Calu3 (cell line): ENCODE results near the gene PGAP3. TPM values are rescaled to one million over a fixed set of nuclear protein-coding genes. Genes with fewer than 3 reads are reported as not detected.

Experiments
- BruUV-seq: library from RNA; stranded (reverse); fragments of 400-500 nt; replicated peaks from 2 replicates; lab custom pipeline; 2021; lab: Mats Ljungman, UMichigan
- CTCF ChIA-PET: fragments of 300-600 bp; sonication (Branson Sonifier 250); formaldehyde crosslinking; loops from one replicate; lab custom pipeline; 2022; ENCODE audit warnings: antibody characterized with exemption; lab: Charles Lee
- DNase-seq: peaks from one replicate; pipeline ENCODE4 v3.0.0; 2022
- H3K27ac Mint-ChIP-seq: one replicate; pipeline ENCODE4 v1.8.0; 2022; ENCODE audit warnings: mixed read lengths; ENCODE audit not compliant: unreplicated experiment
- H3K27me3 Mint-ChIP-seq: one replicate; pipeline ENCODE4 v1.8.0; 2022; ENCODE audit warnings: mixed read lengths; ENCODE audit not compliant: unreplicated experiment
- H3K36me3 Mint-ChIP-seq: one replicate; pipeline ENCODE4 v1.8.0; 2022; ENCODE audit warnings: mild to moderate bottlenecking, moderate library complexity, mixed read lengths; ENCODE audit not compliant: insufficient read depth, unreplicated experiment
- H3K4me1 Mint-ChIP-seq: one replicate; pipeline ENCODE4 v1.8.0; 2022; ENCODE audit warnings: mild to moderate bottlenecking, low read depth, mixed read lengths; ENCODE audit not compliant: unreplicated experiment
- H3K4me3 Mint-ChIP-seq: one replicate; pipeline ENCODE4 v1.8.0; 2022; ENCODE audit warnings: mild to moderate bottlenecking, low read depth, moderate library complexity, mixed read lengths; ENCODE audit not compliant: unreplicated experiment
- H3K9me3 Mint-ChIP-seq: one replicate; pipeline ENCODE4 v1.8.0; 2022; ENCODE audit warnings: low read depth, mixed read lengths; ENCODE audit not compliant: unreplicated experiment
- intact Hi-C: fragments of 100-400 bp; cut with micrococcal nuclease; formaldehyde crosslinking; loops from one replicate; pipeline ENCODE4 v1.10.0; 2022; ENCODE audit not compliant: unreplicated experiment
- total RNA-seq: library from RNA; stranded (reverse); gene quantifications from 2 replicates; pipeline ENCODE4 v1.2.3, GENCODE V29; 2022
- TF ChIP-seq, protein P1 (sequence below): fragments of 200-600 bp; IDR thresholded peaks from one replicate; pipeline ENCODE4 v1.8.0; 2022; ENCODE audit warnings: antibody characterized with exemption; ENCODE audit not compliant: unreplicated experiment

The PGAP3 gene
- total RNA-seq, 1 experiment from 2014 or later, result 1,186 TPM

DNA sequence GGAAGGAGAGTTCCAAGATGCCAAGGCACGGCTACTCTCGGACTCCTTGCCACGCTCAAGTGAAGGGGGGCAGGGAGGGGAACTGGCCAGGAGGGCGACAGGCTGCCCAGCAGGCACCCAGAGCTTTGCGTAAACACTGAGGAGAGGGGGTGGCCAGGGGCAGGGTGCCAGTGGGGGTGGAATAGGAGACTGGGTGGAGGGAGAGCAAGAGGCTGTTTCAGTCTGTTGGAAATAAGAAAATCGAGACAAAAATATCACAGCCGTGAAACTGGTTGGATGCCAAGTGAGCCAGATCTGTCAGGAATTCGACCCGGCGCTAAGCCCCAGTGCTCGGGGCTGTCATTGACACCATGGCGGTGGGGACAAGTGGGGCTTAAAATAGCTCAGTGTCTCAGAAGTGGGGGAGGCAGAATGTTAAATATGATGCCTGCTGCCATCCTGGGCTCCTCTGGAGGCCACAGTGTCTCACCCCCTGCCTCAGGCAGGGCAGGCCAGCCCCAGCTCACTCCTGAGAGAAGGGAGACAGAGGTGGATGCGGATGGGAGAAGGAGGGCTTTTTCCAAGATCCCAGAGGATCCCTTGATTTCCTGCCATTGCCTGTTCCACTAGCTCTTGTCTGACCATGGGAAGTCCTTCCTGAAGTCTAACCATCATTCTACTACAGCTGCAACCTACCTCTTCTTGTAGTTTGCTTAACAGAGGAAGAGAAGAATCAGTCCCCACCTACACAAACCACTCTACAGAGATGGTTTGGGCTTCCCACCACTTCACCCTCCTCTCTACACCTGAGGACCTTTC lies 10.1 kb downstream of the PGAP3 start:
- TF ChIP-seq, protein P1, sequence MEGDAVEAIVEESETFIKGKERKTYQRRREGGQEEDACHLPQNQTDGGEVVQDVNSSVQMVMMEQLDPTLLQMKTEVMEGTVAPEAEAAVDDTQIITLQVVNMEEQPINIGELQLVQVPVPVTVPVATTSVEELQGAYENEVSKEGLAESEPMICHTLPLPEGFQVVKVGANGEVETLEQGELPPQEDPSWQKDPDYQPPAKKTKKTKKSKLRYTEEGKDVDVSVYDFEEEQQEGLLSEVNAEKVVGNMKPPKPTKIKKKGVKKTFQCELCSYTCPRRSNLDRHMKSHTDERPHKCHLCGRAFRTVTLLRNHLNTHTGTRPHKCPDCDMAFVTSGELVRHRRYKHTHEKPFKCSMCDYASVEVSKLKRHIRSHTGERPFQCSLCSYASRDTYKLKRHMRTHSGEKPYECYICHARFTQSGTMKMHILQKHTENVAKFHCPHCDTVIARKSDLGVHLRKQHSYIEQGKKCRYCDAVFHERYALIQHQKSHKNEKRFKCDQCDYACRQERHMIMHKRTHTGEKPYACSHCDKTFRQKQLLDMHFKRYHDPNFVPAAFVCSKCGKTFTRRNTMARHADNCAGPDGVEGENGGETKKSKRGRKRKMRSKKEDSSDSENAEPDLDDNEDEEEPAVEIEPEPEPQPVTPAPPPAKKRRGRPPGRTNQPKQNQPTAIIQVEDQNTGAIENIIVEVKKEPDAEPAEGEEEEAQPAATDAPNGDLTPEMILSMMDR, result no peak
- CTCF ChIA-PET, result interaction anchor here (0.6 to 161.2 kb wide), 30 partner anchors 37 to 1001 kb away, joined by 3 to 42089 read pairs (median 5); partner anchors contain the start of genes ERBB2, GRB7, GSDMA and GSDMB
- peak overlapping the region; percentile 27 for H3K27ac Mint-ChIP-seq
- intact Hi-C loops, result no loop called here
- H3K4me1 Mint-ChIP-seq, result peaks cover 79% of the 10 kb centered on the region
- peaks cover 65% of the 10 kb centered on the region for H3K36me3 Mint-ChIP-seq
- BruUV-seq, result no TSS peak
- H3K27me3 Mint-ChIP-seq, result no peaks in the 10 kb centered on the region
- H3K9me3 Mint-ChIP-seq, result no peaks in the 10 kb centered on the region
- peak; percentile 93 for DNase-seq
- H3K4me3 Mint-ChIP-seq, result peak overlapping the region; percentile 6

- intact Hi-C loops, result no loop called here
- Mint-ChIP-seq H3K27ac (peak overlapping the region; percentile 27), H3K4me3 (peak overlapping the region; percentile 1), H3K9me3 (no peaks in the 10 kb centered on the region), H3K27me3 (no peaks in the 10 kb centered on the region), H3K4me1 (peaks cover 85% of the 10 kb centered on the region), H3K36me3 (peaks cover 72% of the 10 kb centered on the region)
- peak; percentile 82 for DNase-seq
- BruUV-seq, result no TSS peak
- TF ChIP-seq, protein P1, result no peak
- CTCF ChIA-PET, result interaction anchor here (0.8 to 161.2 kb wide), 24 partner anchors 38 to 788 kb away, joined by 3 to 42089 read pairs (median 9); partner anchors contain the start of genes ERBB2, GRB7, GSDMA and GSDMB
Observed at GRCh38 chr17:39677072-39677471, 10.8 kb downstream of the PGAP3 start.

- Mint-ChIP-seq H3K4me3 (peak overlapping the region; percentile 3), H3K27me3 (peaks cover 6% of the 10 kb centered on the region), H3K36me3 (peaks cover 78% of the 10 kb centered on the region), H3K9me3 (no peaks in the 10 kb centered on the region), H3K4me1 (peaks cover 91% of the 10 kb centered on the region), H3K27ac (peak overlapping the region; percentile 62)
- peak; percentile 100 for DNase-seq
- CTCF ChIA-PET, result interaction anchor here (0.6 to 161.2 kb wide), 47 partner anchors 39 to 1324 kb away, joined by 3 to 42089 read pairs (median 7); partner anchors contain the start of genes ERBB2, GRB7, GSDMA and GSDMB
- intact Hi-C loops, result loop anchor here (1.0 kb wide), 8 partner anchors 8 to 283 kb away; partner anchors contain the start of genes MIEN1 and PNMT
- TF ChIP-seq, protein P1, result no peak
- BruUV-seq, result TSS peak; percentile 20
Observed at GRCh38 chr17:39676198-39676819, 11.5 kb downstream of the PGAP3 start.

GRCh38 chr17:39675390-39676082 lies 12.3 kb downstream of the PGAP3 start:
- intact Hi-C loops, result loop anchor here (1.0 kb wide), 8 partner anchors 7 to 284 kb away; partner anchors contain the start of genes MIEN1 and PNMT
- DNase-seq, result peak; percentile 96
- H3K4me1 Mint-ChIP-seq, result peaks cover 88% of the 10 kb centered on the region
- peaks cover 82% of the 10 kb centered on the region for H3K36me3 Mint-ChIP-seq
- BruUV-seq, result TSS peak; percentile 80
- no peaks in the 10 kb centered on the region for H3K9me3 Mint-ChIP-seq
- H3K27ac Mint-ChIP-seq, result peak overlapping the region; percentile 62
- CTCF ChIA-PET, result interaction anchor here (0.6 to 161.2 kb wide), 63 partner anchors 39 to 1324 kb away, joined by 3 to 42089 read pairs (median 6); partner anchors contain the start of genes CDK12, ERBB2, GRB7 and GSDMA
- TF ChIP-seq, protein P1, result no peak
- peaks cover 14% of the 10 kb centered on the region for H3K27me3 Mint-ChIP-seq
- peak overlapping the region; percentile 19 for H3K4me3 Mint-ChIP-seq
